ENCODE results near the gene STK4.

The STK4 gene

DNA sequence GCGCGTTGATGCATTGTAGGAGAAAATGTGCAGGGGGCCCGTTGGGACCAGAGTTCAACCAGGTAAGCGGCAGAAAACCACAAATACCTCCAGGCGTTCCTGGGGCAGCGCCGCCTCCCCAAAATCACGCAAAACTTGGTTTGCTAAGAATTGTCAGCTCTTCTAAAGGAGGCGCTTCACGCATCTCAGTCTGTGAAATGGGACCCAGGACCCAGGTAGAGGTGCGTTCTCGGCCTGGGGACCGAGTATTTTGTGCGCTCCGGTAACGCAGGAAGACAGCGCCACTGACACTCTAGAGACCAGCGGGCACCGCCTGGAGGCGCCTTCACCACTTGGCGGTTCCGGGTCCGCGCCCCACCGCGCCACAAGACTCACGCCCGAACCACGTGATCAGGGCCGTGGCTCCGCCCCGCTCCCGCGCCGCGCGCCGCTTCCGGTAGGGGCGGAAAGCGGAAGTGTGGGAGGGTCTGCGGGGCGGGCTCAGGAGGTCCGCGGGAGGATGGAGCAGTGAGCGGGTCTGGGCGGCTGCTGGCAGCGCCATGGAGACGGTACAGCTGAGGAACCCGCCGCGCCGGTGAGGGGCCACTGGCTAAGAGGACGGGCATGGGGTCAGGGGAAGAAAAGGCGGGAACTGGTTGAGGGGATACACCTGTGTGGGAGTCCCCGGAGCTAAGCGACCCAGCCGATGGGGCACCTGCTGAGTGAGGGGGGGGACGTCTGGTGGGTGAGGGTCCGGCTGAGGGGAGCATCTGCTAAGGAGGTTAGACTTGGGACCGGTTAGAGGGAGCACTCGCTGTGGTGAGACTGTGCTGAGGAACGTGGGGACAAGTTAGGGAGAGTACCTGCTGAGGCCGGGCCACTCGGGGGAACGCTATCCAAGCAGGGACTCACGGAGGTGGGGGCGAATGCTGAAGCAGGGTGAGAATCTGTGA is at the start of gene STK4:
Gene STK4, plus strand, starts transcription at position 483 of the 932 bp plus-strand sequence. Its CDS starts 57 bp downstream, at position 540.
- peak; percentile 89 for DNase-seq (ENCODE audit: low spot score)

DNA sequence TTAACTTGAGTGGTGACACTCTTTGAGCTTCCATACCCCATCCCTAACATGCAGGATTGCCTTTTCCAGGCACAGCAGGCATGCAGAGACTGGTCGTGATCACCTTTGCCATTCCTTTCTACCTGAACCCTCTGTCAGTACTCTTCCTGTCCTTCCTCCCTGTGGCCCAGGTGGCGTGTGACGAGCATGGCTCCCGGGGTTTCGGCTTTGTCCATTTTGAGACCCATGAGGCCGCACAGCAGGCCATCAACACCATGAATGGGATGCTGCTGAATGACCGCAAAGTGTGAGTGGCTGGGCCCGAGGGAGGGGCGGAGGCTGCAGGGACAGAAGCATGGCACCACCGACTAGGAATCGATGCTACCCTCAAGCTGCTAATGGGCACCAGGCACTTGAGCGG is 49.7 kb upstream of the STK4 start:
- no peak for DNase-seq (ENCODE audit: low spot score)

DNA sequence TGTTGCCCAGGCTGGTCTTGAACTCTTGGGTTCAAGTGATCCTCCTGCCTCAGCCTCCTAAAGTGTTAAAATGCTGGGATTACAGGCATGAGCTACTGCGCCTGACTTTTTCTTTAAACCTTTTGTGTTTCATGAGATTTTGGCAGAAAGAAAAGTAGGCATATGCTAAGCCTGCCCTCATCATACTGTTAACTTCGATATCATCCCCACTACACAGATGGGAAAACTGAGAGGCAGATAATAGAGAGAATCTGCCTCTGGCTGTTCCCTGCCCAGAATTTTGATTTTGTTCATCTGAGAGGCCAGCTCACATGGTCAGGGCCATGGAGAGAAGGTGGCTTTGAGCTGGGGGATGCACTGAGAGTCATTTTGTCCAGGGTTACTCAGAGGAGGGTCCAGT is 48.9 kb upstream of the STK4 start:
- no peak for DNase-seq (ENCODE audit: low spot score)

GRCh38 chr20:44918342-44918741 is 48.0 kb upstream of the STK4 start:
- no peak for DNase-seq (ENCODE audit: low spot score)

- no peak for DNase-seq (ENCODE audit: low spot score)
Measured at GRCh38 chr20:44918761-44919160, 47.6 kb upstream of the STK4 start.

- no peak for DNase-seq (ENCODE audit: low spot score)
Measured at GRCh38 chr20:44921447-44921846, 44.9 kb upstream of the STK4 start.

DNA sequence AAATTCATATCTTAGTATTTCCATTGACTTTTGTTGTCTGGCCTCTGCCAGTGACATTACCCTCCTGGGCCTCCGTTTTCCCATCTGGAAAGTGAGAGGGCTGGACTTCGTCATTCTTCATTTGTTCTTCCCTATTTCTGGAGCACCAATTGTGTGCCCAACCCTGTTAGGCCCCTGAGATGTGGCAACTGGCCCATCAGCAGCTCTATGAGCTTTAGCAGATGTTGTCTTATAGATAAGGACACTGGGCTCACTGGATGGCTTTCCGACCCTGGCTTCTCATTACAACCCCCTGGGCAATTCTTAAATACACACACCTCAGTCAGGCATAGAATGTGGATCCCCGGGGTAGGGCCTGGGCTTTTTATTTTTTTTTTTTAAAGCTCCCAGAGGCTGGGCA is 41.8 kb upstream of the STK4 start:
- DNase-seq (ENCODE audit: low spot score) = no peak

- no peak for DNase-seq (ENCODE audit: low spot score)
Measured at GRCh38 chr20:44928595-44928994, 37.7 kb upstream of the STK4 start.

GRCh38 chr20:44930517-44931168 is 35.7 kb upstream of the STK4 start:
- DNase-seq (ENCODE audit: low spot score) = no peak

DNA sequence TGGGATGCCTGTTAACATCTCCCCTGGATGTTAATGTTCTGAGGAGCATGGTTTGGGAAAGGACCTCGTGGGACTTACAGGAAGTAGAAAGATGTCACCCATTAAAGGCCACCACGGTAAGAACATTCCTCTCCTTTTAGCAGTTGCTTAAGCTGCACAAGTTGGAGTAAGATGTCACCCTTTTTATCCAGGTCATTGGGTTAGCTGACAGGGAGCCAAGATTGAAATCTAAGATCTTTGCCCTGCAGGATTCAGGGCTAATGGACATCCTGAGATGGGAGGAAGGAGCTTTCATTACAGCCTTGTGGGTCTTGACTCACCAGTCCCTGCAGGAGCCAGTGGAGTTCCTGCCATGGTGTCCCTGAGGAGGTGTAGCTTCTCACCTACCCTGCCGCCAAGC is 34.4 kb upstream of the STK4 start:
- DNase-seq (ENCODE audit: low spot score) = no peak

DNA sequence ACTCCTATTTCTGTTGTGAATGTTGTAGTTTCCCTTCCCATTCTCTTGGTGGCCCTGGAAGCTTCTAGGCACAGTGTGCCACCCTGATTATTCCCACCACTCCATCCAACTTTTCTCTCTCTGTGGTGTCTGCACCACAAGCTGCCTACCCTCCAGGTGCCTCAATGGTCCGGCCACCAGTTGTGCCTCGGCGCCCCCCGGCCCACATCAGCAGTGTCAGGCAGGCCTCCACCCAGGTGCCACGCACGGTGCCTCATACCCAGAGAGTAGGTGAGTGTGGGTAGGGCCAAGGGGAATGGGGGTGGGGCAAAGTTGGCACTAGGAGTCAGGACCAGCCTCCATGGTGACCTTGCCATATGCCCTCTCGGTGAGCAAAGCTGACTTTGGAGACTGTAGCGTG is 33.4 kb upstream of the STK4 start:
- no peak for DNase-seq (ENCODE audit: low spot score)

- no peak for DNase-seq (ENCODE audit: low spot score)
Measured at GRCh38 chr20:44936510-44936909, 29.8 kb upstream of the STK4 start.

DNA sequence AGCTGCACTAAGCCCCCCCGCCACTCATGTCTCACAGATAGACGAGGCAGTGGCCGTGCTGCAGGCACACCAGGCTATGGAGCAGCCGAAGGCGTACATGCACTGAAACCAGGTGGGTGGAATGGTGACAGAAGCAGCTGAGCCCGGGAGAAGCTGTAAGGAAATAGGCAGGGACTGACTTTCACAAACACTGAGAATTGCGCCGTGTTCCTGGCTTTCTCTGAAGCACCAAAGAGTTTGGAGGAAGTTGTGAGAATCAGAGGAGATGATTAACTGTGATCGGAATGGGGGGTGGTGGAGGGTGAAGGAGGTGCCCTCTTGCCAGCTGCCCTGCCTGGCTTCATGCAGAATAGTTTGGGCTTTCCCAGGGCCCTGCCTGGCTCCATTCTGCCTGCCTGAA is 27.7 kb upstream of the STK4 start:
- peak; percentile 40 for DNase-seq (ENCODE audit: low spot score)

GRCh38 chr20:44941120-44941691 is 25.1 kb upstream of the STK4 start:
- DNase-seq (ENCODE audit: low spot score) = no peak

GRCh38 chr20:44942264-44942973 is 23.9 kb upstream of the STK4 start:
- DNase-seq (ENCODE audit: low spot score) = no peak

GRCh38 chr20:44943828-44944227 is 22.5 kb upstream of the STK4 start:
- no peak for DNase-seq (ENCODE audit: low spot score)

GRCh38 chr20:44945261-44945660 is 21.1 kb upstream of the STK4 start:
- no peak for DNase-seq (ENCODE audit: low spot score)

DNA sequence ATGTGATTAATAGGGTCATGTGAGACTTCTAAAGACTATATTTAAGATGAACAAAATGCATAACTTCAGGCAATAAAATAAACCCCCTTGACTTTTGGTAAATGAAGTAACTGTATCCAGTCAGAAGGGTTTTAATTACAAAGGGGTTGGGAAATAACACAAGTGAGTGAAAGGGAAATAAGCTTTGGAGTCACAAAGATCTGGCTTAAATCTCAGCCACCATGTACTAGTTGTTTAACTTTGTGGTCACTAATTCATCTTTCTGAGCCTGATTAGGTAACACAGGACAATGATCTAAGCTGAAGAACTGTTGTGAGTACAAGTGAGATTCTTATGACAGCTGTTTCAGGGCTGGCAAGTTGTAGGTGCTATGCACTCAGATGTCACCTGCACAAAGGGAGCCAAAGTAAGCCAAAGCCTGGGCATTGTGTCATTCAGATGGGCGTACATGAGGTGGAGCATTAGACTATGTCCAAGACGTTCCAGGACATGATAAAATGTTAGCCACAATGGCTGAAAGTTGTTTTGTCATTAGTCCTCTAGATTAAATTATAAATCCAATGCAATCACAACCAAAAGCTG is 19.9 kb upstream of the STK4 start:
- DNase-seq (ENCODE audit: low spot score) = no peak

DNA sequence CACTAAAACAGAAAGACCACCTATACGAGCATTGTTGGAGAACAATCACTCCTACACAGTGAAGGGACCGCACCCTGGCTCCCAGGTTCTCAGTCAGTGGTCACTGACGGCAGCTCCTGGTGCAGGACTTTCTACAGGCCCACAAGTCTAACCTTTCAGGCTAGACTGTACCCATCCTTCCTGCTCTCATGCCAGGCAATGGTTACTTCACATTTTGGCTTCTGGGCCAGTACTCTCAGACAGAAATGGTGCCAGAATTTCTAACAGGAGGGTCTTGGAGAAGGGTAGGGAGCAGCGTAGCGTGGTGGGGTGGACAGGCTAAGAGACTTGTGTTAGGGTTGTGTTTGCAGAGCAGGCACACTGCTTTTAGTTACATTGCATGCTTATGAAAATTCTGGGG is 18.2 kb upstream of the STK4 start:
- DNase-seq (ENCODE audit: low spot score) = no peak

- no peak for DNase-seq (ENCODE audit: low spot score)
Measured at GRCh38 chr20:44948513-44948912, 17.8 kb upstream of the STK4 start.

GRCh38 chr20:44950368-44950767 is 15.9 kb upstream of the STK4 start:
- DNase-seq (ENCODE audit: low spot score) = no peak

GRCh38 chr20:44952731-44953130 is 13.6 kb upstream of the STK4 start:
- DNase-seq (ENCODE audit: low spot score) = no peak

Measured in kidney capillary endothelial cell (primary cell).